Loucy (cell line): ENCODE results near the gene SEC31A.

Experiments
- H2AFZ ChIP-seq: fragments of 200-600 bp; sonication (generic); 2 replicates; pipeline ENCODE4 v1.6.0; 2016; ENCODE audit warnings: antibody characterized with exemption, mild to moderate bottlenecking, low read length, moderate library complexity
- H3F3A ChIP-seq: fragments of 200-600 bp; 2 replicates; pipeline ENCODE4 v1.6.0; 2016; ENCODE audit warnings: antibody characterized with exemption, low read depth, mild to moderate bottlenecking
- H3K27me3 ChIP-seq: fragments of 200-600 bp; sonication (generic); 2 replicates; pipeline ENCODE4 v1.6.1; 2014; ENCODE audit warnings: low read length, mild to moderate bottlenecking; ENCODE audit not compliant: insufficient read depth, poor library complexity, severe bottlenecking
- H3K36me3 ChIP-seq: fragments of 200-600 bp; sonication (generic); 2 replicates; pipeline ENCODE4 v1.6.1; 2016; ENCODE audit warnings: low read length; ENCODE audit not compliant: insufficient read depth
- H3K4me1 ChIP-seq: fragments of 200-600 bp; sonication (generic); 2 replicates; pipeline ENCODE4 v1.5.1; 2014; ENCODE audit warnings: low read length, mild to moderate bottlenecking; ENCODE audit not compliant: insufficient read depth, poor library complexity, severe bottlenecking
- H3K4me2 ChIP-seq: fragments of 200-600 bp; sonication (generic); 2 replicates; pipeline ENCODE4 v1.6.0; 2014; ENCODE audit warnings: antibody characterized with exemption, low read length, low read depth, mild to moderate bottlenecking; ENCODE audit not compliant: poor library complexity, severe bottlenecking
- H3K4me3 ChIP-seq: fragments of 200-600 bp; sonication (generic); 2 replicates; pipeline ENCODE4 v1.5.1; 2014; ENCODE audit warnings: low read length, mild to moderate bottlenecking, mixed read lengths; ENCODE audit not compliant: poor library complexity, severe bottlenecking
- H3K79me2 ChIP-seq: fragments of 200-600 bp; sonication (generic); 2 replicates; pipeline ENCODE4 v1.6.1; 2014; ENCODE audit warnings: low read length; ENCODE audit not compliant: insufficient read depth
- H3K9ac ChIP-seq: fragments of 200-600 bp; sonication (generic); 2 replicates; pipeline ENCODE4 v1.6.0; 2014; ENCODE audit warnings: mild to moderate bottlenecking, low read depth, low read length, moderate library complexity; ENCODE audit not compliant: poor library complexity, severe bottlenecking
- H3K9me2 ChIP-seq: fragments of 200-600 bp; sonication (generic); replicated peaks from 2 replicates; pipeline ENCODE4 v1.6.1; 2016; ENCODE audit warnings: low read depth, low read length, mixed read lengths
- H3K9me3 ChIP-seq: fragments of 200-600 bp; sonication (generic); 2 replicates; pipeline ENCODE4 v1.6.1; 2014; ENCODE audit warnings: mild to moderate bottlenecking, antibody characterized with exemption, low read length, low read depth; ENCODE audit not compliant: insufficient read depth
- H4K20me1 ChIP-seq: fragments of 200-600 bp; sonication (generic); 2 replicates; pipeline ENCODE4 v1.6.0; 2014; ENCODE audit warnings: antibody characterized with exemption, low read length, mild to moderate bottlenecking; ENCODE audit not compliant: insufficient read depth, poor library complexity, severe bottlenecking
- EZH2phosphoT487 ChIP-seq: fragments of 200-600 bp; IDR thresholded peaks from 2 replicates; pipeline ENCODE4 v1.6.1; 2018; ENCODE audit warnings: antibody characterized with exemption, mild to moderate bottlenecking, moderate library complexity, borderline replicate concordance
- TF ChIP-seq, protein P1 (sequence below): fragments of 200-600 bp; sonication (generic); conservative IDR thresholded peaks from 2 replicates; pipeline ENCODE4 v1.5.1; 2014; ENCODE audit warnings: mild to moderate bottlenecking, antibody characterized with exemption, low read length

The SEC31A gene

DNA sequence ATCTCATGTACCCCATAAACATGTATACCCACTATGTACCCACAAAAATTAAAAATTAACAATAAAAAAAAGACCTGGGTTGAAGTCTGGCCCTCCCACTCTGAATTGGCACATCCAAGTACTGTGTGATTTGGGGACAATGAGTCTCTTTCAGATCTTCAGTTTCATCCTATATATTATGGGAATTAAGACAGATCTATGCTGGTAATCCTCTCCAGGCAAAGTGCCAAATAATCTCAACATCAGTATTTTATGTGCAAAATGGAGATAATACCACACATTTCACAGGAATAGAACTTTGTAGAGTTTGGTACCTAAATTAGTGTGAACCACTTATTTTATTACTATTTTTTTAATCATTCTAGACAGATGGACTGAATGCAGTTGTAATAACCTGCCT lies 81.3 kb downstream of the SEC31A start:
- TF ChIP-seq, protein P1, sequence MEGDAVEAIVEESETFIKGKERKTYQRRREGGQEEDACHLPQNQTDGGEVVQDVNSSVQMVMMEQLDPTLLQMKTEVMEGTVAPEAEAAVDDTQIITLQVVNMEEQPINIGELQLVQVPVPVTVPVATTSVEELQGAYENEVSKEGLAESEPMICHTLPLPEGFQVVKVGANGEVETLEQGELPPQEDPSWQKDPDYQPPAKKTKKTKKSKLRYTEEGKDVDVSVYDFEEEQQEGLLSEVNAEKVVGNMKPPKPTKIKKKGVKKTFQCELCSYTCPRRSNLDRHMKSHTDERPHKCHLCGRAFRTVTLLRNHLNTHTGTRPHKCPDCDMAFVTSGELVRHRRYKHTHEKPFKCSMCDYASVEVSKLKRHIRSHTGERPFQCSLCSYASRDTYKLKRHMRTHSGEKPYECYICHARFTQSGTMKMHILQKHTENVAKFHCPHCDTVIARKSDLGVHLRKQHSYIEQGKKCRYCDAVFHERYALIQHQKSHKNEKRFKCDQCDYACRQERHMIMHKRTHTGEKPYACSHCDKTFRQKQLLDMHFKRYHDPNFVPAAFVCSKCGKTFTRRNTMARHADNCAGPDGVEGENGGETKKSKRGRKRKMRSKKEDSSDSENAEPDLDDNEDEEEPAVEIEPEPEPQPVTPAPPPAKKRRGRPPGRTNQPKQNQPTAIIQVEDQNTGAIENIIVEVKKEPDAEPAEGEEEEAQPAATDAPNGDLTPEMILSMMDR = no peak
- no peak for TF ChIP-seq EZH2phosphoT487
- Histone ChIP-seq H4K20me1 (no peaks in the 10 kb centered on the region), H3K4me1 (peaks cover 10% of the 10 kb centered on the region), H3K9me3 (no peaks in the 10 kb centered on the region), H3K4me2 (no peak overlapping the region), H3K4me3 (no peak overlapping the region), H3F3A (no peaks in the 10 kb centered on the region), H3K9me2 (no peaks in the 10 kb centered on the region), H3K9ac (no peak overlapping the region), H3K27me3 (no peaks in the 10 kb centered on the region), H2AFZ (no peak overlapping the region), H3K79me2 (no peaks in the 10 kb centered on the region), H3K36me3 (no peaks in the 10 kb centered on the region)

GRCh38 chr4:82803746-82804145 lies 87.2 kb downstream of the SEC31A start:
- Histone ChIP-seq H3K79me2 (no peaks in the 10 kb centered on the region), H3K36me3 (no peaks in the 10 kb centered on the region), H2AFZ (no peak overlapping the region), H3K4me2 (no peak overlapping the region), H3K4me3 (no peak overlapping the region), H3K4me1 (peaks cover 10% of the 10 kb centered on the region), H3K9me2 (no peaks in the 10 kb centered on the region), H3K27me3 (no peaks in the 10 kb centered on the region), H4K20me1 (no peaks in the 10 kb centered on the region), H3K9ac (no peak overlapping the region), H3F3A (no peaks in the 10 kb centered on the region), H3K9me3 (no peaks in the 10 kb centered on the region)
- TF ChIP-seq, protein P1 = no peak
- TF ChIP-seq EZH2phosphoT487 = no peak

DNA sequence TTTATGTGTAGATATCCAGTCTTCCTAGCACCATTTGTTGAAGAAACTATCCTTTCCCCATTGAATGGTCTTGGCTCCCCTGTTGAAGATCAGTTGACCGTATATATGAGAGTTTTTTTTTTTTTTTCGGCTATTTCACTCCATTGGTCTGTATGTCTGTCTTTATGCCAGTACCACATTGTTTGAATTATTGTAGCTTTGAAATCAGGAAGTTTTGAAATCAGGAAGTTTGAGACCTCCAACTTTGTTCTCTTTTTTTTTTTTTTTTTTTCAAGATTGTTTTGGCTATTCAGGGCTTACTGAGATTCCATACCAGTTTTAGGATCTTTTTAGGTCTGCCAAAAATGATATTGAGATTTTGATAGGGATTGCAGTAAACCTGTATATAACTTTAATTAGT lies 88.0 kb downstream of the SEC31A start:
- H2AFZ ChIP-seq = no peak overlapping the region
- H4K20me1 ChIP-seq = no peaks in the 10 kb centered on the region
- peaks cover 10% of the 10 kb centered on the region for H3K4me1 ChIP-seq
- no peak for TF ChIP-seq EZH2phosphoT487
- TF ChIP-seq, protein P1 = no peak
- H3K79me2 ChIP-seq = peaks cover 5% of the 10 kb centered on the region
- H3K9ac ChIP-seq = no peak overlapping the region
- H3K27me3 ChIP-seq = no peaks in the 10 kb centered on the region
- no peaks in the 10 kb centered on the region for H3K36me3 ChIP-seq
- no peak overlapping the region for H3K4me3 ChIP-seq
- H3F3A ChIP-seq = no peaks in the 10 kb centered on the region
- H3K9me2 ChIP-seq = no peaks in the 10 kb centered on the region
- no peaks in the 10 kb centered on the region for H3K9me3 ChIP-seq
- H3K4me2 ChIP-seq = no peak overlapping the region
